DMS53 (cell line): ENCODE results near the gene SCYL2.
"Not testable (repeated sequence)": the region's sequence is repeated elsewhere in the genome, so short reads cannot be mapped to it uniquely, and the experiment has no call there.

Experiments
- DNase-seq: peaks from one replicate; lab custom pipeline; 2025; lab: John Stamatoyannopoulos, UW

The SCYL2 gene

DNA sequence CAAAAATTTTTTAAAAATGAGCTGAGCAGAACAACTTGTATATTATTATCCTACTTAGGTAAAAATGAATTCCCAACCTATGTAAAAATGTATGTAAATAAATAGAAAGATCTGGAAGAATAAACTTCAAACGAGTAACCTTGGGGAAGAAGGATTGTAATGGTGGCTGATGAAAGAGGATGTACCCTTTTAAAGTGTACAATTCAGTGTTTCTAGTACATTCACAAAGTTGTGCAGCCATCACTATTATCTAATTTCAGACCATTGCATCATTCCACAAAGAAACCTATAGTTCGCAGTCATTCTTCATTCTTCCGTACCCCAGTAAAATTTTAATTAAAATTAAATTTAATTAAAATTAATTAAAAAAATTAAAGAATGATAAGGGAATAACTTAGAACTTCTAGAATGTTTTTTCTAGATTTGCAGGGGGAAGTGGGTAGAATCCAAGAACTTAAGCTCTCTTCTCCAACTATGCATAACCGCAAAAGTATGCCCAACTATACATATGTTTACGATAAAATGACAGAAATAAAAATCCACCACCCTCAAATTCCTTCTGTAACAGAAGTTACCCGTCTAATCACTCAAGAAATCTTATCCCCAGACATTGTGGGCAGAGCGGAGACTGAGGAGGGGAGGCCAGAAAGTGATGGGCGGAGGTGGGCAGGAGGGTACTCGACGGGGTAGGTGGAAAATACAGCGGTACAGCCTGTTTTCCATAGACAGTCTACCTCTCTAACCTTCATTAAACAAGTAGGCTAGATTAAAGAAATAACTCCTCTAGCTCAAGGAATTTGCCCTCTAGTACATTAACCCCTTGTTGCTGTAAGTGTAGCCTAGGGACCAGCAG, 1.0 kb upstream of the SCYL2 start:
- no peak for DNase-seq

DNA sequence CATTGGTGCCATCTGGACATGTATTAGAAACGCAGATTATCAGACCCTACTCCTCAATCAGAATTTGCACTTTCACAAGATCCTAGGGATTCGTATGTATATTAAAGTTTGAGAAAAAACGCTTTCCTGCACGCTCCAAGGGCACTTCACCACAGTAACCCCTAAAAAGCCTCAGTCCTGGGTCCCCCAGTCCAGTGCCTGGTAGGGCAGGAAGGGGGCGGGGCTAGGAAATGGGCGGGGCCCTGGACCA, 467 bp upstream of the SCYL2 start:
- no peak for DNase-seq

DNA sequence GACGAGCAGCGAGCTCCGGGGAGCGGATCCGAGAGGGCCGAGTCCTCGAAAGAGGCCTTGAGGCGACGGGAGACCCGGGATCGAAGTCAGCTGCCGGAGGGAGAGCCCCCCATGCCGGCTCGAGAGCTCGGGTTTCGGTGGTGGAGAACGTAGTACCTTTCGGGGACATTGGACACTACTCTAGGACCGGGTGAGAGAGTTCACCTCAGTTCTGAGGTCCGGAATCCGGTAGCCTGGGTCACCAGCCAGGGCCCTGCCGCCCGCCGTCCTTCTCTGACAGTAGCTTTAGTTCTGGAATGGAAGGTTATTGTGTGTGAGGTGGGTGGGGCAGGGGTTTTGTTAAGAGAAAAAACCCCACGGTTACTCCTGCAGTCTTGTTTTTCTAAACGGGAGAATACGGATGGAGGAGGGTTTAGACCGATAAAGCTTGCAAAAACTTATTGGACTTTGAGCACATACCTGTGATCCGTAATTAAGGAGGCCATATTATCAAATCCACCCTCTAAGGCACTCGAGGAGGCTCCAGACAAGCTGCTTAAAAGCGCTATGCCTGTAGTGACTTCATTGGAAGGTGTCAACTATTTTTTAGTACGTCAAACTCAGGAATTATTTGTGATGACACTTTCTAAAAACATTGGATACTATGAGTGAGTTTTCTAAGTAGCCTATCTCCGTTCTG, 765 bp downstream of the SCYL2 start:
- peak; percentile 74 for DNase-seq

DNA sequence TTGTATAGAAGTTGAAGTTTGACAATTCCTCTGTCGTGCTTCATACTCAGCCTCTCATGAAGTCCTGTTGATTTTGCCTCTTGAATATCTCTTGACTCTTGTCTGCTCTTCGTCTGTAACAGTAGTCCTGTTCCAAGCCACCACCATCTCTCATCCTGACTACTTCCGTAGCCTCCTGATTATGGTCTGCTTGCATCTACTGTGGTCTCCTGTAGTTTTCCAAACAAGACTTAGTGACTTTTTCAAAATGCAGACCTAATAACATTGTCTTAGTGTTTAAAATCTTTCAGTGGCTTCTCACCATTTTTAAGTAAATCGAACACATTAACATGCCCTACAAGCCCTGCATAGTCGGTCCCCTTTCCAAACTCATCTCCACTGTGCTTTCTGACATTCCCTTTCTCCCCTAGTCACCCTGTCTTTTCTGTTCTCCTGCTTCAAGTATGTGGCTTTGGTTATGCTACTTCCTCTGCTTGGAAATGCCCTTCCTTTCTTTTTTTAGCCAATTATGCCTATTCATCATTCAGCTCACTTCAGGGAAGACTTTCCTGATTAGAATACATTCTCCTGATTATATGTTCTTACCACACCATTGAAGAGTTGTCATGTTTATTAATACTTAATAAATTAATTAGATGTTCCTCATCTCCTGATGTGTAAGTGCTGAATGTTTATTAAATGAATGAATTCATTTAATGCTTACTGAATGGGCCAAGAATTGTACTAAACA, 2.0 kb downstream of the SCYL2 start:
- peak; percentile 12 for DNase-seq

DNA sequence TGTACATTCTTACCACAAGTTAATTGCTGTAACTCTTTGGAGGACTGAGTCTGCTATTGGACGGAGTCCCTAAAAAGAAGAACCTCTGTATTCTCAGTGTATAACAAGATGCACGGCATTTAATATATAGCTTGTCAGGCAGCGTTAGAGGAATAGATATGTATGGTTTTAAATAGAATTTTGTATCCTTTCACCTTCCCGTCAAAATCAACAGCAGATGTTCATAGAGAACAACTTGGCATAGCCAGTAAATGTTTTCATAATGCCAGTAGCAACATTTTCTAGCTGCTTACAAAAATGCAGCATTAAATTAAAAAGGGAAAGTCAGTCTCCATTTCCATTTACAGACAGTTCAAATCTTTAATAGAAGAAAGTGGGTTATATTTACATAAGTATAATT, 6.8 kb downstream of the SCYL2 start:
- DNase-seq = no peak

DNA sequence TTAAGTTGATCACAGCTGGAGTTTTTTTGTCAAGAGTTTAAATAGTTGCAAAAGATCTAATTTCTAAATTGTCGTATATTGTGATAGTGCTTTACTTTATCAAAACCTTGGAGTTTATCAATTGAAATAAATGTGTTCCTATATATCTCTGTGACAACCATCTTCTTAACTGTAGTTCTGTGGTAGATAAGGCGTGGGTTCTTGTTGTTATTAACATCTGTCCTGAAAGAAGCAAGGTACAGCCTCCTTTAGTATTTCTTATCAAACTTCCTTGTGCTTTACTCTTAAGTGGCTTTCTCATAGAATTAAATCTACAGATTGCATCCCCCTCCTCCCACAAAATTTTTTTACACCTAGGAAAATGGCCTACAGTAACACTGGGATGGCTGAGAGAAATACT, 7.3 kb downstream of the SCYL2 start:
- DNase-seq = no peak

DNA sequence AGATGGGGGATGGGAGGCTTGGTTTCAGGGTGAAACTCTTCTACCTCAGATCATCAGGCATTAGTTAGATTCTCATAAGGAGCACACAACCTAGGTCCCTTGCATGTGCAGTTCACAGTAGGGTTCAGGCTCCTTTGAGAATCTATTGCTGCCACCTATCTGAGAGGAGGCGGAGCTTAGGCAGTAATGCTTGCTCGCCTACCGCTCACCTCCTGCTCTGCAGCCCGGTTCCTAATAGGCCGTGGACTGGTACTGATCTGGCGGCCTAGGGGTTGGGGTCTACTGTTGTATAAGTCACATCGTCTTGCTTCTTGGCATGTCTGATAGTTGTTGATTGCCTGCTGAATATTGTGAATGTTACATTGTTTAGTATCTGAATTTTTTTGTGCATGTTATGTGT, 12.2 kb downstream of the SCYL2 start:
- no peak for DNase-seq

DNA sequence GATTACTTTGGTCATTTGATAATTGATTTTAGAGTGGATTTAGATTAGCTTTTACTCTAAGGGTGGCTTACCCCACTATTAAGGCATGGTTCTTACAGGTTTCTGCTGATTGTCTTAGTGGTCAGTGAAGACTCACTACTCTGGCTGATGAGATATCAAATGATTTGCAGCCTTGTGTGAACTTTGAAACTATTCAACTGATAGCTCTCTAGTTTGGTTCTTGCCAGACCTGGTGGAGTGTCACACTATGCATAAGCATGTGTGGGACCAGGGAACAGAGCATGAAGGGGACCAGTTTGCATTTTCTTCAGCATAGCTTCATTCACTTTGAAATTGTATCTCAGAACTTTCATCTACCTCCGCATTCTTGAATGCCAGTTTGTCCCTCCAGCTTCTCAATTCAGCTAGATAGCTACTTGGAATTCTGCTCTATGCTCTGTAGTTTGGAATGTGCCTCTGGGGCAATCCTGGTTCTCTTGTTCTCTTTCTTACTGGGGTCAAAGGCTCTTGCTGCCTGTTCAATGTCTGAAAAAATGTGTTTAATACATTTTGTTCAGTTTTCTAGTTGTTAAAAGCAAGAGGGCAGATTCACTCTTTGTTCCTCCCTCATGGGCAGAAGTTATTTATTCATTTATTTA, 12.7 kb downstream of the SCYL2 start:
- DNase-seq = no peak

DNA sequence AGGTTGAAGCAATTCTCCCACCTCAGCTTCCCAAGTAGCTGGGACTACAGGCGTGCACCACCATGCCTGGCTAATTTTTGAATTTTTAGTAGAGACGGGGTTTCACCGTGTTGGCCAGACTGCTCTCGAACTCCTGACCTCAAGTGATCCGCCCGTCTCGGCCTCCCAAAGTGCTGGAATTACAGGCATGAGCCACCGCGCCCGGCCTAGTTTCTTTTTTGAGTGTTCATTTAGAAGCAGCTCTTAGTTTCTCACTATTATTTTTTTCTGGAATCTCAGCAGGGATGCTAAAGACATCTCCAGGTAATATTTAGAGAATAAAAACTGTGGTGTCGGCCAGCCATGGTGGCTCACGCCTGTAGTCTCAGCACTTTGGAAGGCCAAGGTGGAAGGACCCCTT, 17.6 kb downstream of the SCYL2 start:
- DNase-seq = not testable (repeated sequence)

DNA sequence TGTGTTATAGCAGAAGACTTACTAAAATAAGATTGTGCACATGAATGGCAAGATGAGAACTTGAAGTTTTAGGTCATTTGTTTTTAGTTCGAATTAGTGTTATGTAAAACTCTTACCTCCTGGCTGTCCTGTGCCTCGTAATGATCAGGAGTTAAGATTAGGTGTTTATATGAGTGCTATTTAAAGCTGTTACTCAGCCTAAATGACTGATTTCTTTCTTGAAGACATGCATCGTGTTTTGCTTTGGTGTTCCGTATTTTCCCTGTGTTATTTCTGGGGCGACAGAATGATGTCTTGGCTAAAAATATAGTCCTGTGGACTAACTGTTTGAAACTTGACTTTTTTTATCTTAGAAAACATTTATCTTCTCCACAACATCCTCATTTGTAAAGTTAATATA, 22.1 kb downstream of the SCYL2 start:
- DNase-seq = no peak

DNA sequence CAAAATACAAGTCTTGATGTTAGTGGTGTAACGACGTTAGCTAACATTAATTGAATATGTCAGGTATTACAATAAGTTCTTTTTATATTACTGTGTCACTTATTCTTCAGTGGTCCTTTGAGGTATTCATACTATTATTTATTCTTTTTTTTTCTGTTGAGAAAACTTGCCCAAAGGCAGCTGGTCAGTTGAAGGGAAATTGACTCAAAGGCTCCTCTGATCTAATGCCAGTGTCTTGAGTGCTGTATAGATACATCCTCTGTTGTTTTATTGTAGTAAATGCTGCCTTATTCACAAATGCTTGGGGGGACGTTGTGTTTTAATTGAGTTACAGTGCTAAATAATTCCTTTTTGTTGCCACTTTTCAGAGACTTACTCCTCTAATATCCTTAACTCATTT, 23.0 kb downstream of the SCYL2 start:
- DNase-seq = no peak

DNA sequence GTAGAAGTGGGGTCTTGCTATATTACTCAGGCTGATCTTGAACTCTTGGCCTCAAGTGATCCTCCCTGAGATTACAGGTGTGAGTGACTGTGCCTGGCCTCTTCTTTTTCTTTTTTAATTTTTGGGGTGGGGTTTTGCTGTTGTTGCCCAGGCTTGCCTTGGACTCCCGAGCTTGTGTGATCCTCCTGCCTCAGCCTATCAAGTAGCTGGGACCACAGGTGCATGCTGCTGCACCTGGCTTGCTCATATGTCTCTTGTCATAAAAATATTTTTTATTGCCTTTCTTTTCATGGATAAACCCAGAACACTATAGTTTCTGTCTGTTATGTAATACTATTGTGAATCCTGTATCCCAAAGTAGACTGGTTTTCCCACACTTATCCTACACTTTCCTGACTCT, 26.0 kb downstream of the SCYL2 start:
- no peak for DNase-seq

DNA sequence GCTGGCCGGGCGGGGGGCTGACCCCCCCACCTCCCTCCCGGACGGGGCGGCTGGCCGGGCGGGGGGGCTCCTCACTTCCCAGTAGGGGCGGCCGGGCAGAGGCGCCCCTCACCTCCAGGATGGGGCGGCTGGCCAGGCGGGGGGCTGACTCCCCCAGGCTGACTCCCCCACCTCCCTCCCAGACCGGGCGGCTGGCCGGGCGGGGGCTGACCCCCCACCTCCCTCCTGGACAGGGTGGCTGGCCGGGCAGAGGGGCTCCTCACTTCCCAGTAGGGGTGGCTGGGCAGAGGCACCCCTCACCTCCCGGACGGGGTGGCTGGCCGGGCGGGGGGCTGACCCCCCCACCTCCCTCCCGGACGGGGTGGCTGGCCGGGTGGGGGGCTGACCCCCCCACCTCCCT, 27.4 kb downstream of the SCYL2 start:
- DNase-seq = not testable (repeated sequence)

DNA sequence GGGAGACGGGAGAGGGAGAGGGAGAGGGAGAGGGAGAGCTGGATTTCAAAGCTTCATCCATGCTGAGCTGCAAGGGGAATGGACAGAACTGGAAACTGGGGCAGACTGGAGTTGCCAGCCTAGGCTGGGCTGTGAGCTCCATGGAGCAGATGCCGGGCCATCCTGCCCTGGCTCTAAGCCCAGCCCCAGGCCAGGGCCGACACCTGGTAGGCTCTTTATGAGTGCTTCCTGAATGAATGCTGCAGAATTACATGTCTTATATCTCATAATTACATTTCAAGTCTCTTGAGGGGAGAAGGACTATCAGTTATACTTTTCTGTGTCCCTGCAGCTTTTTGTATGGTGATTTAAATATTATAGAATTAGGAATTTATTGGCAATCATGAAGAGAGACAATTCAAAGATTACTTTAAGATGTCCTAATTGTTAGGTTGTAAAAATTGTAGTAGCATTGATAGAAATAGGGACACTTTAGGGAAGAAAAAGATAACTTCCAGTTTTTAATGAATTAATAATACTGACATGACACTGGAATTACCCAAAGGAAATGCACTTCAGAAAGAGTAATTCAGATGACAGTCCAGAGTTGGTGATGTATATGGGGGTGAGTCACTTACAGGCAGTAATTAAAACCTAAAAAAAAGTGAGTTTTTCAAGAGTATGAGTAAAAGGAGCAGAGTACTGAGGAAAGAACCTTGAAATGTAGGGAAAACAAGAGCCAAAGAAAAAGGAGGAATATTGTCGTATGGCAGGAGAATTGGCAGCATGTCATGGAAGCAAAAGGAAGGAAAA, 29.0 kb downstream of the SCYL2 start:
- no peak for DNase-seq

DNA sequence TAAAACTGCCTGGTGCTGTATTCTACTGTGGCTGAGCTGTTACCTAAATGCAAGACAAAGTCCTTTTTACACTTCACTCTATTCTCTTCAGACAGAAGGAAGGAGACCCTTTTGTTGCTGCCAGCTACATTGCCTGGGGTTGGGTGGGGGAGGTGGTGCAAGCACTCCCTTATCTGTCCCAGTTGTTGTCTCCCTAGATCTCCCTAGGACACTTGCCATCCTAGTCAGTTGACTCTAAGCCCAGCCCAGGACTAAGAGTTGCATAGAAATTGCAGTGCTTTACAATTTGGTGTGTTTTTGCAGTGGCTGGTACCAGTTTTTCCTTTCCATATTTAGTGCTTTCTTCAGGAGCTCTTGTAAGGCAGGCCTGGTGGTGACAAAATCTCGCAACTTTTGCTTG, 35.1 kb downstream of the SCYL2 start:
- no peak for DNase-seq

DNA sequence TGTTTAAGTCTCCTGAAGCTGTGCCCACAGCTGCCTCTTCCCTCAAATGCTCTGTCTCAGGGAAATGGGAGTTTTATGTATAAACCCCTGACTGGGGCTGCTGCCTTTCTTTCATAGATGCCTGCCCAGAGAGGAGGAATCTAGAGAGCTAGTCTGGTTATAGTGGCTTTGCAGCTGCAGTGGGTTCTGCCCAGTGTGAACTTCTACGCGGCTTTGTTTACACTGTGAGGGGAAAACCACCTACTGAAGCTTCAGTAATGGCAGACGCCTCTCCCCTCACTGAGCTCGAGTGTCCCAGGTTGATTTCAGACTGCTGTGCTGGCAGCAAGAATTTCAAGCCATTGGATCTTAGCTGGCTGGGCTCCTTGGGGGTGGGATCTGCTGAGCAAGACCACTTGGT, 36.9 kb downstream of the SCYL2 start:
- DNase-seq = no peak

DNA sequence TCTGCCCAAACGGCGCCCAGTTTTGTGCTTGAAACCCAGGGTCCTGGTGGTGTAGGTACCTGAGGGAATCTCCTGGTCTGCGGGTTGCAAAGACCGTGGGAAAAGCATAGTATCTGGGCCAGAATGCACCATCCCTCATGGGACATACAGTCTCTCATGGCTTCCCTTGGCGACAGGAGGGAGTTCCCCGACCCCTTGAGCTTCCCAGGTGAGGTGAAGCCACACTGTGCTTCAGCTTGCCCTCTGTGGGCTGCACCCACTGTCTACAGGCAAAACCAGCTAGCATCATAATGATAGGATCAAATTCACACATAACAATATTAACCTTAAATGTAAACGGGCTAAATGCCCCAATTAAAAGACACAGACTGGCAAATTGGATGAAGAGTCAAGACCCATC, 37.4 kb downstream of the SCYL2 start:
- DNase-seq = not testable (repeated sequence)

DNA sequence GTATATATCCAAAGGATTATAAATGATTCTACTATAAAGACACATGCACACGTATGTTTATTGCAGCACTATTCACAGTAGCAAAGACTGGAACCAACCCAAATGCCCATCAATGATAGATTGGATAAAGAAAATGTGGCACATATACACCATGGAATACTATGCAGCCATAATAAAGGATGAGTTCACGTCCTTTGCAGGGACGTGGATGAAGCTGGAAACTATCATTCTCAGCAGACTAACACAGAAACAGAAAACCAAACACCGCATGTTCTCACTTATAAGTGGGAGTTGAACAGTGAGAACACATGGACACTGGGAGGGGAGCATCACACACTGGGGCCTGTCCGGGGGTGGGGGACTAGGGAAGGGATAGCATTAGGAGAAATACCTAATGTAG, 41.2 kb downstream of the SCYL2 start:
- not testable (repeated sequence) for DNase-seq

DNA sequence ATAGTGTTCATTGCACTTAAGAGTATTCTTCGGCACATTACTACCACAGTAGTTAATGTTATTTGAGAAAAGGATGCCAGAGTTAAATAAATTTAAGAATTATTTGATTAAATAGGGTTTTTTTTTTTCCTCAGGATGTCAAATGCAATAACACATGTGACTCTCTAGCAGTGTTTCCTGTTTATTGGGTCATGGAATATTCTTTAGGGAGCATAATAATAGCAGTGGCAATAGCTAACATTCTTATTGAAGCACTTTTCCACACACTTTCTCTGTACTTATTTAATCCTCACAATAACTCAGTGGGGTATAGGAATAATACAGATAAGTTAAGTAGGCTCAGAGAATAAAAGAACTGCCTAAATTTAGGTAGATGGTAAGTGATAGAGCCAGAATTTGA, 44.3 kb downstream of the SCYL2 start:
- DNase-seq = no peak

DNA sequence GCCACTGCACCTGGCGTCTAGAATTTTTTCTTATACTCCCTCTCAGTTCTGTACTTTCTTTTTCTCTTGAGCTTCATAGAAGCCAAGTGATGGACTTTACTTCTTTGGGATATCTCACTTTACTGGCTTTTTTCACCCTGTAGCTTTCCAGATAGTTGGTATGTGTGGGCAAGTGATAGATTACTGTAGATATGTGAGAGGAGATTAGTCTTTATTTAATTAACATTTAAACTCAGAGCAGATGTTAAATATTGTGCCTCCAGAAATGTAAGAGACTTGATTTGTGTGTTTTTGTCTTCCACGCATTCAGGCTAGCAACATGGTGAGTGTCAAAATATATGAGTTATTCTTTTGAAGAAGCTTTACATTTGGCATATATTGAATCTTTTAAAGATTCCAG, 50.4 kb downstream of the SCYL2 start:
- DNase-seq = no peak

DNA sequence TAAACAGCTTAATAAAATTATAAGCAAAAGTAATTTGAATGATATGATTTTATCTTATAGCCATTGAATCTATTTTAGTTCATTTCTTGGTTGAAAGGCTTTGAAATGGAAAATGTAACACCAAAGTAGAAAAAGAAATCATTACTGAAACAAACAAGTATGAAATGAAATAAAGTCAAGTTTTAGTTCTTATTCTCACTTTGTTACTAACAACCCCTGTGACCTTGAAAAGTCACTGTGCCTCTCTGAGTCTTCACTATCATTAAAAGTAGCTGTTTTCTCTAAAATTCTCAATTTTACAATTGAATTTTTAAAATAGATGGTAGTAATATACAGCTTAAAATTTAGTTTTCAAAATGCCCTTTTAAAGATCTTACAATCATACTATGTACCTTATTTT, 57.5 kb downstream of the SCYL2 start:
- DNase-seq = no peak

DNA sequence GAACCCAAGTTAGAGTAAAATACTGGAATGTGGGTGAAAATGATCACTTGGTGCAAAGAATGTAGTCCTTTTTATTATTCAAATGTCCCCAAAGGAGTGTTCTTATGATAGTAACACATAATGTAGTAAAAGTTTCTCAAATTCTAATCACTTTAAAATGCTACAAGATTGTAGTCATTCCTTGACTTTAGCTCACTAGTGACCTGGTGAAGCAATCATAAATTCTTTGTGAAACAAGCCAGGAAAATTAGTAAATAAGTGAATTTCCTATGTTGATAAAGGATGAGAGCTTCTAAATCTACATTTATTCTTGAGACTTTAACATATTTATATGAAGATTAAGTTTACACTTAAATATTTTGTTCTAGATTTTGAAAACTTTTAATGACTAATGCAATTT, 59.2 kb downstream of the SCYL2 start:
- no peak for DNase-seq
